GM18499 (cell line): ENCODE measurements around the gene PHOX2A.

Source experiments
- ATAC-seq: cut with Tn5 transposase; IDR thresholded peaks from one replicate; pipeline ENCODE4 v1.9.1; 2021; ENCODE audit warnings: moderate number of reproducible peaks; ENCODE audit not compliant: insufficient read depth, unreplicated experiment

The PHOX2A gene

GRCh38 chr11:72191961-72192381 lies 52.0 kb downstream of the PHOX2A start, which contains the start of gene FOLR1:
FOLR1 (plus strand) TSS chr11:72192140; CDS start chr11:72192174, 34 bp downstream.
- ATAC-seq, result no peak

- no peak for ATAC-seq
Observed at GRCh38 chr11:72190631-72191071, 53.3 kb downstream of the PHOX2A start.

- ATAC-seq, result no peak
Observed at GRCh38 chr11:72189455-72190250, 54.3 kb downstream of the PHOX2A start.
